GM21717 (cell line): Measurements from ENCODE around the gene RRBP1.

Experiments
- ATAC-seq: cut with Tn5 transposase; IDR thresholded peaks from one replicate; pipeline ENCODE4 v1.9.1; 2021; ENCODE audit warnings: mild to moderate bottlenecking, moderate library complexity; ENCODE audit not compliant: unreplicated experiment

Gene RRBP1

DNA sequence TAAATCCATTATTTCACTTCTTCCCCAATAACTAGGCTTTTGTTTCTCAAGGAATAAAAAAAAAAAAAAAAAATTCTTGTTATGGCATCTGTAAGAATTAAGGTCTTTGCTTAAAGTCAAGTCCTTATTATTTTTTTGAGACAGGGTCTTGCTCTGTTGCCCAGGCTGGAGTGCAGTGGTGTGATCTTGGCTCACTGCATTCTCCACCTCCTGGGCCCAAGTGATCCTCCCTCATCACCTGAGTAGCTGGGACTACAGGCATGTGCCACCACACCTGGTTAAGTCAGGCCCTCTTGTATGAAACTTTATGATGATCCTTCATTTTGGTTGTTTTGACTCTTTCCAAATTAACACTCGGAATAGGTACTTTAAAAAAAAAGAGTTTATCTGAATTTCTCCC lies 94.9 kb downstream of the RRBP1 start:
- no peak for ATAC-seq

DNA sequence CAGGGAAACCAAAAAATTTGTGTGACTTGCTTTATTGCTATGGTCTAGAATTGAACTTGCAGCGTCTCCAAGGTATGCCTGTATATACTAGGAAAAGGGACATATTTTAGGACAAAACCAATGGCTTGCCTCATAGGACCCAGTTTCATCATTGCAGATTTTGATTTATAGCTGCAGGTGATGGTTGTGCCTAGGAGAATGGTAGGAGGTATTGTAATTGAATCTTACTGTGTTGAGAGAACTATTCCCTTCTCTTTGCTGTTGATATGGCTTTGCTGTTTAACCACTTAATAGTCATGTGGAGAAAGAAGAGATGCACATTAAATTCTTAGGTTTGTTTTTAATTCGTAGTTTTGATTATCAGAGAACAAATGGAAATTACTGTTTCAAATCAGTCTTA lies 95.8 kb downstream of the RRBP1 start:
- ATAC-seq: no peak

- no peak for ATAC-seq
These were observed 97.4 kb downstream of the RRBP1 start for GRCh38 chr20:17584689-17585088.

- ATAC-seq: no peak
These were observed 98.9 kb downstream of the RRBP1 start for GRCh38 chr20:17583126-17583525.

DNA sequence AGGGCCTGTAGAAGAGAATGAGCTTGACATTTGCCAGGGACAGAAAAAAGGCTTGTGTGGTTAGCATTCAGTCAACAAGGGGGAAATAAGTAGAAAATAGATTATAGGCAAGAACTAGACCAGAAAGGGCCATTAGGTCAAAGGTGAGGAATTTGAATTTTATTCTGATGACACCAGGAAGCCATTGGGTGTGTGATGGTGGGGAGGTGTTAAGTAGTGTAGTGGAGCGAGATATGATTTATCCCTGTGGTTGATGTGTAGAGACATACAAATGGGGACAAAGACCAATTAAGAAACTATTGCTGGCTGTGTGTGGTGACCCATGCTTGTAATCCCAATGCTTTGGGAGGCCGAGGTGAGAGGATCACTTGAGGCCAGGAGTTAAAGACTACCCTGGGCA lies 101.1 kb downstream of the RRBP1 start:
- no peak for ATAC-seq

DNA sequence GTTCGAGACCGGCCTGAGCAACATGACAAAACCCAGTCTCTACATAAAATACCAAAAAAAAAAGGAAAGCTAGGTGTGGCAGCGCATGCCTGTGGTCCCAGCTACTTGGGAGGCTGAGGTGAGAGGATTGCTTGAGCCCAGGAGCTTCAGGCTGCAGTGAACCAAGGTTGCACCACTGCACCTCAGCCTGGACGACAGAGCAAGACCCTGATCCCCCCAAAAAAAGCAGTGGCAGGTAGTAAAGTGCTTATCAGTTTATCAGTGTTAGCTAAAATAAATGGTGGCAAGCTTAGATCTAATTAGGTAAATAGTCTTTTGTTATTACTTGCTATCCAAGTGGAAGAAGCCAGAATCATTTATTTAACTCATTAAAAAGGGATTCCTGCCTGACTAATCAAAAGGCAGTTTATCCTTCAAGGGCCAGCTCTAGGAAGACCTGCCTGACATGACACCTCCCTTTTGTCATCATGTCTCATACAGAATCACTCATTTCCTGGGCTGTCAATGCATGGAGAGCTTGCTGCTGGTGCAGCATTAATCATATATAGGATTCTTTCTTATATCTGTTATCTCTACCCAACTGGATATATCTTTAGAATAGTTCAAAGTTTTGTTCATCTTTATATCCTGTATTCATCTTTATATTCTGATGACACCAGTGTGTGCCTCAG lies 102.5 kb downstream of the RRBP1 start:
- ATAC-seq: no peak

DNA sequence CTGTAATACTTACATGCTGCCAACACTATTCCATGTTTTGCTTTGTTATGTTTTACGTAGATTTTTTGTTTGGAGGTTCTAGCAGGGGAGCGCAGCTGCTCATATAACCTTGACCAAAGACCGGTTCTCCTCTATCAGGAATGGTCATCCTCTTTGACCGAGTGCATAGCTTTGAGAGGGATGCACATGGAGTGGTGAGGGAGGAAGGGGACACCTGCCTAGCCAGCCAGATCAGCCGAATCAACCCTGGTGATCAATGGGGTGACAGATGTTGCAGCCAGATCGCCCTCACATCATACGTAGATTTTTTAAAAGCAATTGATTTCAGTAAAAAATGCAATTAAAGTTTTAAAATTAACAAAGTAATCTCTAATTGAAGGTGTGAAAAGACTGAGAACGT lies 105.8 kb downstream of the RRBP1 start:
- ATAC-seq: no peak

DNA sequence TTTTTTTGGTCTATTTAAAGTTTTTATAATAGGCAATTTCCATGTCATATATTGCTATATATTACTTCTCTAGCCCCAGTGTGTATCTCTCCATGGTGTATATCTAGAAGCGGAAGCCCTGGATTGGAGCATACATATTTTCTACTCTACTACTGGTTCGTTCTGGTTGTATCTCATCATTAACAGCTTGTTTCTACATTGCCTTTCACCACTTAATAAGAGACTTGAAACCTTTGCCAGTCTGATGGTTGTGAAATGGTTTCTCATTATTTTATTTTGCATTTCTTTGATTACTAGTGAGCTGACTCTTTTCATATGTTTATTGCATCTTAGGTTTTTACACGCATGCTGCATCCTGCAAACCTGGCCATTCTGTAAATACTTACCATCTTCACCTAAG lies 108.6 kb downstream of the RRBP1 start:
- no peak for ATAC-seq

DNA sequence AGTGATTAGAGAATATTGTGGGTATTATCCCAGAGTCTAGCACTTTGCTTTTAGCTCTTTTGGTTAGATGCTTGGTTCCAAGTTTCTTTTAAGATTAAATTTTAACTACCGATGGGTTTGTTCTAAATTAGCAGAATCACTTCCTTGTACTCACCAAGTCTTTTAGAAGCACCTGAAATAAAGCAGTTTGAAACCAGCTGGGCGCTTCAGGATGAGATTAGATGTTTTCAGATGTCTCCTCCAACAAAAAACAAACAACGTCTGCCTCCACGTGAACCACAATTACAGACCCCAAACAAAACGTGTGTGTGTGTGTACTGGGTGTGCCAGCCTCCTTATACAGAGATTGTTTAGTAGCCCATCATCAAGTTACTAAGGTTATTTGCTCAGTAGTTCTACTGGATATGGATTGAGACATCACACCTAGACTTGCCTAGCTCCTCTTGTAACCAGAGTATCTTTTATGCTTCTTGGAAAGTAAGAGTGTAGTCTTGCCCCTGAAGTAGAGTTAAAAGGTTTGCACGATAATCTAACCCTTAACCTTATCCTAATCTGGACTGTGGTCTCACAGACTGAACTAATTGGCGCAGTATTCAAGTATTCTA lies 109.9 kb downstream of the RRBP1 start:
- no peak for ATAC-seq

GRCh38 chr20:17571153-17571527 lies 110.9 kb downstream of the RRBP1 start:
- ATAC-seq: no peak

- peak; percentile 40 for ATAC-seq
These were observed 111.5 kb downstream of the RRBP1 start for GRCh38 chr20:17570347-17571152.

DNA sequence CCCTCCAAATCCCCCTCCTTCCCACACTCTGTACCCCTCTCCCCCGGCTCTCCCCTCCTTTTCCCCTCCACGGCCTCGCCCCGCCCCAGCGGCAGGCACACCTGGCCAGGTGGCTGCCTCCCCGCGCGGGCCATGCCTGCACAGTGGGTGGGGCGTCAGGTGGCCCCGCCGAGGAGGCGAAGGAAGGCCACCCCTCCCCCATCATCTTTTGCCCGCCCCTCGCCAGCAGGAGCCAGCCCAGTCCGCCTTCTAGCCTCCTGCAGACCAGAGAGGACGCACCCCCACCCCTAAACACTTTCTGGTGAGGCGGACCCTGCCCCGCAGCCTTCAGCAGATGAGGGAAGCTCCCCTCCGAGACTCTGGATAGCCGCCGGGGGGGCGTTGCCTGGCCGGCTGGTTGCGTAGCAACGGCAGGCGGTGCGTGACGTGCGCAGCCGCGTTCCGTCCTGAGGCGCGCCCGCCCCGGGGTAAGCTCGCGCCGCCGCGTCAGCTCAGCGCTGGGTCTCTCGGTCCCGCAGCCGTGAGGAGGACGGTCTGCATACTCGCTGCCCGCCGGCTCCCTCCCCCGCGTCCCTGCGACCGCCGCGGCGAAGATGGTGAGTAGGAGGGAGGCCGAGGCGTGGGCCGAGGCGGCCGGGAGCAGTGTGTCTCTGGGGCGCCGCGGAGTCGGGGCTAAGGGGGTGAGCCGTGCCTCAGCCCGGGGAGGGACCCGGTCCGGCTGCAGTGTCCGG lies 112.3 kb downstream of the RRBP1 start, which contains the start of gene DSTN:
Gene DSTN, plus strand, starts transcription at position 460 of the 731 bp plus-strand sequence. Its CDS starts 134 bp downstream, at position 594.
- ATAC-seq: peak; percentile 92

DNA sequence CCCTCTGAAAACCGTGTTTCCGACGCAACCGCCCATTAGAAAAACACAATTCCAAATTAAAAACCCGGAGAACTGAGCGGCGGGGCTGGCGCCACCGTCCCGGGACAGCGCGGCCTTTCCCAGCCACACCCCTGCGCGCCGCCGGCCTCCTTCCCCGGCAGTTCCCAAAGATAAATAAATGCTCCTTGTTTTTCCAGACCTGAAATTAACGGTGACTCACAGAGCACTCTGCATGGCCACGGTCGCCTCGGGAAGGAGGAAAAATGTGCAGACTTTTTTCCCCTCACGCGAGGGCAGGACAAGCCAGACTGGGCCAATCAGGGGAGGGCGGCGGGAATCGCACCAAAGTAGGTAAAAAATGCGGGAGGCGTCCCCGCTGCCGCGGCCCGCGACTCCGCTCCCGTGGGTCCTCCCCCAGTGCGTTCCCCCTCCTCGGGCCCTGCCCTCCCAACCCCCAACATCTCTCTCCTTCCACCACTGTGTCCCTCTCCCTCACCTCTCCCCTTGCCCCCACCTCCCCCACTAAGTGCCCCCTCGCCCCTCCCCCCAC lies 113.0 kb downstream of the RRBP1 start:
- no peak for ATAC-seq

GRCh38 chr20:17568045-17568788 lies 113.8 kb downstream of the RRBP1 start:
- no peak for ATAC-seq

GRCh38 chr20:17566345-17566744 lies 115.7 kb downstream of the RRBP1 start:
- no peak for ATAC-seq

- no peak for ATAC-seq
These were observed 116.7 kb downstream of the RRBP1 start for GRCh38 chr20:17565169-17565845.
